ENCODE data around the gene CWF19L1.
"Not testable (repeated sequence)": the region's sequence is repeated elsewhere in the genome, so short reads cannot be mapped to it uniquely, and the experiment has no call there.

CWF19L1 gene

DNA sequence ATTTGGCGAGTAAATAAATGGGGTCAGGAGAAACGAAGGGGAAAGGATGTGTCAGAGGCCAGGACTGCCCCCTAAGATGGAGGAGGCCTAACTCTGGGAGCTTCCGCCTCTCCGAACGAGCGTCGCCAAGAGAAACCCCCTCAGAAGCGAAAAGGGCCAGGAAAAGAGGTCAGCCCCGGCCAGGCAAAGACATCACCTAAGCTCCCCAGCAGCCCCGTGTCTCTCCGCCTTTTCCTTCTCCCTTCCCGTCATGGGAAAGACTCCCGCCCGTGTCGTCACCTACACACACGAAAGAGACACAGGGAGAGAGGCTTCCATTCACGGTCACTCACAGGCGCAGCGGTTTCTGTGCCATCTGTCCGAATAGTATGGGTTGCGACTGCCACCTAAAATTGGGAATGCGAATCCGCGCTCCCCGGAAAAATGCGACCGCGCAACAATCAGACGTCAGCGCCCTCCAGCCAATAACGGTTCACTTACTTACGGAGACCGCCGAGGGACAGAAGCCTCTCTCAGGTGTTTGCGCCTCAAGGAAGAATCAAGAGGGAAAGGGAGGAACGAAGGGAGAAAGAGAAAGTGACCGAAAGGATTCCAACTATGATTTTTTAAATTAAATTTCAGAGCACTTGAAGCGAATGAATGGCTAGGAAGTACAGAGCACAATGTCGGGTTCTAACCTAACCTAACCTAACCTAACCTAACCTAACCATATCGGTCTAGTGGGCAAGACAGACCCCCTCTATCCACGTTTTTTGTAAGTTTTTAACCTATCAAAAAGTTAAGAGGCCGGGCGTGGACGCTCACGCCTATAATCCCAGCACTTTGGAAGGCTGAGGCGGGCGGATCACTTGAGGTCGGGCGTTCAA is at the start of gene CWF19L1:
Gene CWF19L1, minus strand, starts transcription at position 400 of the 866 bp plus-strand sequence. Its CDS starts 45 bp downstream, at position 355.
- DNase-seq (ENCODE audit: low spot score), result peak; percentile 92

DNA sequence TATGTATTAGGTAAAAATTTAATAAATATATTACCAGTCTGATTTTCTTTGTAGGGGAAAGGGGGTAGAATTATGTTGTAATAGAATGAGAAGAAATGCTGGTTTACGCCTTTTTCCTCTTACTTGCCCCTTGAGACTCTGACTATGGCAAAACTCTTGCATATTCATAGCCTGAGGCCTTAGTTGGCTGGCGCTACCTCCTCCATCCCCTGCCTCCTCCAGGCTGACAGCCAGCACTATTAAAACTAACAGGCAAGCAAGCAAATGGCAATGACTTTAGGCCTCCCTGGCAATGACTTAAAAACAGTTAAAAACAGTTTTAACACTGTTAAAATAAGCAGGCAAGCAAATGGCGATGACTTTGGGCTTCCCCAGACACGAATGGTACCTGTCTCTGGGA is 48.2 kb upstream of the CWF19L1 start:
- no peak for DNase-seq (ENCODE audit: low spot score)

DNA sequence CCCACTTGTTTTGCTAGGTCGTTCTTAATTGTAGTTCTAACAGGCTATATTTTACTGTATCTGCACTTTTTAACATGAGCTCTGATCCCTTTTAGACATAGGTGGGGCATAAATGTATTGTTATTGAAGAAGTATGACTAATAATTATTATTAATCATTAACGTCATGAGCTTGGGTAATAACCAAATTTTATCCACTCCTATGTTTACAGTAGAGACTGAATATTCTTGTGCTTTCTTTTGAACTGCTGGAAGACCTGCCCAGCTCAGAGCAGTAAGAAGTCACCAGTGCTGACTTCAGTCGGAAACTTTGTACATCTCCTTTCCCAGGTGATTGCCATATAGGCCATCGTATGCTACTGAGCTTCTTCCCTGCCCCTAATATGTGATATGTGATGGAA is 43.9 kb upstream of the CWF19L1 start:
- no peak for DNase-seq (ENCODE audit: low spot score)

DNA sequence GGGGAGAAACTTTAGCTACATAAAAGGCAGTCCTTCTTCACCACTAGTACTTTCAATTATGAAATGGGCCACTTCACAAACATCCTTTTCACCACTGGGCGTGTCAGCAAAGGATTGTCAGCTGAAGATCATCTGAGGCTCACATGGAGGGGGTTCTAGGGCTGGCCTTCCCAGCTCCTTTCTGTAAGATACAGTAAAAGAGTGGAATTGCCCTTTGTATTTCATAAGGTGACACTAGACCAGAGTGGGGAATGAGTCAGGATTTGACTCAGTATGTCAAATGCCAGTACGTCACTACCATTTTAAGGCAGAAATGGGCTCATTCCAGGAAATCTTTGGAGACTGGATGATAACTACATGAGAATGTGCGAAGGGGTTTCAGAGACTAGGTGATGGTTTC is 40.2 kb upstream of the CWF19L1 start:
- DNase-seq (ENCODE audit: low spot score), result no peak

DNA sequence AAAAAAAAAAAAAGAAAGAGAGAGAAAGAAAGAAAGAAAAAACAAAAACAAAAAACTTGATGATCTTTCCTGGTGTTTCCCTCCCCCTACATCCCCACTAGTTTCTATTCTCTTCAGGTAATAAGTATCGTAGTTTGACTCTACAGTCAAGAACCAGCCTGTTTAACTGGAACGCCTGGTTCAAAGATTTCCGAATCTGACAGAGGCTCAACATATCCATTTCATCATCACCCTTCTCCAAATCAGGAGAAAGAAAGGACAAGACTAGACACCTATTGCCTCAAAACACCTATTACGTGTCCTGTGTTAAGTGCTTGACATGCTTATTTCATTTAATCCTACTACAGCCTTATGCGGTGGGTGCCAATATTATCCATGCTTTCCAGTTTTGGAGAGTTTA is 39.4 kb upstream of the CWF19L1 start:
- no peak for DNase-seq (ENCODE audit: low spot score)

DNA sequence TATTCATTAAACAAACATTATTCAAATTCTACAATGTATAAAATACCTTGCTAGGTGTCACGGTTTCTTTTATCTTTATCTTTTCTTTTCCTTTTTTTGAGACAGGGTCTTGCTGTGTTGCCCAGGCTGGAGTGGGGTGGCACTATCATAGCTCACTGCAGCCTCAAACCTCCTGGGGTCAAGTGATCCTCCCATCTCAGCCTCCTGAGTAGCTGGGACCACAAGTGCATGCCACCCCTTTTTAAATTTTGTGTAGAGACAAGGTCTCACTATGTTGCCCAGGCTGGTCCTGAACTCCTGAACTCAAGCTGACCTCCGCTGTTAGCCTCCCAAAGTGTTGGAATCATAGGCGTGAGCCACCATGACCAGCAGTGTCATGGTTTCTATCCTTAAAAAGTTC is 37.0 kb upstream of the CWF19L1 start:
- DNase-seq (ENCODE audit: low spot score), result no peak

DNA sequence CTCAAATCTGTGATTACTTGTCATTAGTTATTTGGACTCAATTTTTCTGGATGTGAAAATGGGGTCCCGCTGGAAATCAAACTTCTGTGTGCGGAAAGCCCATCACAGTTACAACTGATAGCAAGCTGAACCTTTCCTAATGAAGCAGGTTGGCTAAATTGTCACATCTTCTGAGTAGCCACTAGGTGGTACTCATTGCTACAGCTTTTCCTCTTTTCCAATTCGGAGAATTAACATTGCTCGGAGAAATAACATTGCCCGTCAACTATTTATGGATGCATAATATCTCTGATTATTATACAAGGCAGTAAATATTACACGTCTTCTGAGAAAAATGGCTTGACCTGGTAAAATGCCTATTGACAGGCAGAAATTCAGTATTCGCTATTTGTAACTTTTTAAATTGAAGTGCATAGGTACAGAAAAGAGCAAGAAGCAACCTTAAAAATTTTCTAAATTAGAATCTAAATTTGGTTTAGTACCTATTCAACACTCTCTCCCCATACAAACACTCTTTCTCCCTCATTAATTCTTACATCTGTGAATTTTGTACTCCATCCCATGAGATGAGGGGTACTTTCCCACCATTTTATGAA is 36.4 kb upstream of the CWF19L1 start:
- peak; percentile 25 for DNase-seq (ENCODE audit: low spot score)

DNA sequence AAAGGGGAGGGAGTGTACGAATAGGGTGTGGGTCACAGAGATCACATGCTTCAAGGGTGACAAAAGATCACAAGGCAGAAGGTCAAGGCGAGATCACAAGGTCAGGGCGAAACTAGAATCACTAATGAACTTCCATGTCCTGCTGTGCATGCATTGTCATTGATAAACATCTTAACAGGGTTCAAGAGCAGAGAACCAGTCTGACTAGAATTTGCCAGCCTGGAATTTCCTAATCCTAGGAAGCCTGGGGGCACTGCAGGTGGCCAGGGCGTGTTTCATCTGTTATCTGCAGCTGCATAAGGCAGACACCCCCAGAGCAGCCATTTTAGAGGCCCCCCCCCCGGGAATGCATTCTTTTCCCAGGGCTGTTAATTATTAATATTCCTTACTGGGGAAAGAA is 33.7 kb upstream of the CWF19L1 start:
- DNase-seq (ENCODE audit: low spot score), result not testable (repeated sequence)

DNA sequence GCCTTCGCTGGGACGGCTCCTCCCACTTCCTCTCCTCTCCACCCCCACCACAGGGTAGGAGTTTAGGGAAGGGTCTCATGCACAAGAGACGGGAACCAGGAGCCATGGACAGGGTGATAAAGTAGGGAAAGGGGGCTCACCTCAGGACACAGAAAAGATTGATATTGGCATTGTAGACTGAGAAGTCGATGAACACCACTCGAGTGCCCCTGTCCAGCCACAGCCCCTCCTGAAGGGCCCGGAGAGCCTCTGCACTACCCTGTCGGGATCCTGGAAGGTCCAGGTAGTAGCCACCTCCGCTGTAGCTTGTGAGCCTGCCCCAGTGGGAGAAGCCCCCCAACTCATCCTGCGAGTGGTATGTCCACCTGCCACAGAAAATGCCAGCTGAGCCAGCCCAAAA is 29.8 kb upstream of the CWF19L1 start:
- DNase-seq (ENCODE audit: low spot score), result no peak

DNA sequence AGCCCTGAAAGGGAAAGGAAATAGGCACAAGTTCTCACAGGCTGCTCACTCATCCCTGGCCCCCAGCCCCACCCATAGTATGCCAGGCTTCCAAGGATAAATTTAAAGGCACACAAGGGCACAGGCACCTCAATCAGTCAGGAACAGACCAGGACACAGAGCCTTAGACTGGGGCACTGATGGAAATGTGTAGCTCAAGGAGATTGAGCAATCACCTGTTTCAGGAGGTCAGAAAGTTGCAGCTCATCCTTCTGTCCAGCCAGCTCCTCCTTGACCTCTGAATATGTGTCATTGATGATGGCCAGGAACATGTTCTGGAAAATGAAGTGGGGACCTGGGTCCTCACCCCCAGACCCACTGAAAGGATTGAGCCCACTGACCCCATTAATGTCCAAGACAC is 25.6 kb upstream of the CWF19L1 start:
- no peak for DNase-seq (ENCODE audit: low spot score)

DNA sequence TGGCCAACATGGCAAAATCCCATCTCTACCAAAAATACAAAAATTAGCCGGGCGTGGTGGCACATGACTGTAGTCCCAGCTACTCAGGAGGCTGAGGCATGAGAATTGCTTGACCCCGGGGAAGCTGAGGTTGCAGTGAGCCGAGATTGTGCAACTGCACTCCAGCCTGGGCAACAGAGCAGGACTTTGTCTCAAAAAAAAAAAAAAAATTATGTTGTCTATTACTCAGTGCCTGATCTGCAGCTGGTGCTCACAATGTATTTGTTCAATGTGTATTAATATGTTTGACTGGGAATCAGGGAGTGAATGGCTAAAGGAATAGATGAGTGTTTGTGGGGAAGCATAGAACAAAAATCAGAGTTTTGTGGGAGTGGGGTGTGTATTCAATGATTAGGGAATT is 24.9 kb upstream of the CWF19L1 start:
- peak; percentile 22 for DNase-seq (ENCODE audit: low spot score)

DNA sequence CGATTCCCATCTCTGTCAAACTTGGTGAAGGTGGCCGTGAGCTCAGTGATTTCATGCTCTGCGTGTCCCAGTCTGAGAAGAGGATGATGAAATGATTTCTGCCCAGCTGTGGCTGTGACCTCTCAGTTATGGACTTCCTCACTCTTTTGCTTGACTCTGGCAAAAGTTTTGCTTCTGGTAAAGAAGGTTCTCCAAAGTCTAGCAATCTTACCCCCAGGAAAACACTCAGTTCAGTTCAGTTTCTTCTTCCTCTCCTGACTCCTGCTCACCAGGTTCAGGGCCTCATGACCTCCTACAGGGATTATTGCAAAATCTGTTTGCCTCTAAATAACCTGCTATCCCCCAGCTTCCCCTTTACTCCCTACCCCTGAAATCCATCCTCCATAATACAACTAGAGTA is 23.9 kb upstream of the CWF19L1 start:
- no peak for DNase-seq (ENCODE audit: low spot score)

DNA sequence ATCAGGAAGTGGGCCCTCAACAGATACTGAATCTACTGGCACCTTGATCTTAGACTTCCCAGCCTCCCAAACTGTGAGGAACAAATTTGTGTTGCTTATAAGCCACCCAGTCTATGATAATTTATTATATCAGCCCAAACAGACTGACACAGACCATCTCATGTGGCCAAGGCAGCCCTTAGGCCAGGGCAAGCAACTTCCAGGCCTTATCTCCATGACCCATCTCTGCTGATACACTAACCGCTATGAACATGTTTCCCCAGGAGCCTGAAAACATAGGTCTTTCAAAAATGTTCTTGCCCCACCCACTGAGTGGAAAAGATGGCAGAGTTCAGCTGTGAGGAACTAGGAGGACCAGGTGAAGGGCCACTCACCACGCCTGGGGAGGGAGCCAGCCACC is 22.2 kb upstream of the CWF19L1 start:
- no peak for DNase-seq (ENCODE audit: low spot score)

DNA sequence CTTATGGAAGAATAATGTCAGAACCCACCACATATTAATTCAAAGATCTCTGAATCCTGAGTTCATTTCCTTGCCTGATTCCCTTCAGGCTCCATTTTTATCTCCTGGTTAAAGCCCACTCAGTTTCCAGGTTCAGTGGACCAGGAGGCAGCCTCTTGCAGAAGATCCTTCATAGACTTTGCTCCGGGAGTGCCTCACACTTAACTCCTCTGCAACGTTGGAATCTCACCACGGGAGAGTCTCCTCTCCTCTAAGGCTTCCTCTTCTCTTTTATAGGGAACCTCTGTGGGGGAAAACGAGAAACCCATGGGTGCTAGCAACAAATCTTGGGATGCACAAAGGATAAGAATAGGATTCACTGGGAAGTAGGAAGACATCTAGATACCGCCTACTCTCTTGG is 20.8 kb upstream of the CWF19L1 start:
- DNase-seq (ENCODE audit: low spot score), result no peak

DNA sequence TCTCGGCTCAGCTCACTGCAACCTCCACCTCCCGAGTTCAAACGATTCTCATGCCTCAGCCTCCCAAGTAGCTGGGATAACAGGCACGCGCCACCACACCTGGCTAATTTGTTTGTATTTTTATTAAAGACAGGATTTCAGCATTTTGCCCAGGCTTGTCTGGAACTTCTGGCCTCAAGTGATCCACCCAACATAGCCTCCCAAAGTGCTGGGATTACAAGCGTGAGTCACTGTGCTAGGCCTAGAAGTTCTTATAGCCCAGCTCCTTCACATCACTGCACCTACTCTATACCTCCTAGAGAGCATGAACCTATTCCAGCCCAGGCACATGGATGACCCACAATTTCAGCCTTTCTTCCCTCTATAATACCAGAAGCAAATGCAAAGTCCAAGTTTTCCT is 20.3 kb upstream of the CWF19L1 start:
- no peak for DNase-seq (ENCODE audit: low spot score)

DNA sequence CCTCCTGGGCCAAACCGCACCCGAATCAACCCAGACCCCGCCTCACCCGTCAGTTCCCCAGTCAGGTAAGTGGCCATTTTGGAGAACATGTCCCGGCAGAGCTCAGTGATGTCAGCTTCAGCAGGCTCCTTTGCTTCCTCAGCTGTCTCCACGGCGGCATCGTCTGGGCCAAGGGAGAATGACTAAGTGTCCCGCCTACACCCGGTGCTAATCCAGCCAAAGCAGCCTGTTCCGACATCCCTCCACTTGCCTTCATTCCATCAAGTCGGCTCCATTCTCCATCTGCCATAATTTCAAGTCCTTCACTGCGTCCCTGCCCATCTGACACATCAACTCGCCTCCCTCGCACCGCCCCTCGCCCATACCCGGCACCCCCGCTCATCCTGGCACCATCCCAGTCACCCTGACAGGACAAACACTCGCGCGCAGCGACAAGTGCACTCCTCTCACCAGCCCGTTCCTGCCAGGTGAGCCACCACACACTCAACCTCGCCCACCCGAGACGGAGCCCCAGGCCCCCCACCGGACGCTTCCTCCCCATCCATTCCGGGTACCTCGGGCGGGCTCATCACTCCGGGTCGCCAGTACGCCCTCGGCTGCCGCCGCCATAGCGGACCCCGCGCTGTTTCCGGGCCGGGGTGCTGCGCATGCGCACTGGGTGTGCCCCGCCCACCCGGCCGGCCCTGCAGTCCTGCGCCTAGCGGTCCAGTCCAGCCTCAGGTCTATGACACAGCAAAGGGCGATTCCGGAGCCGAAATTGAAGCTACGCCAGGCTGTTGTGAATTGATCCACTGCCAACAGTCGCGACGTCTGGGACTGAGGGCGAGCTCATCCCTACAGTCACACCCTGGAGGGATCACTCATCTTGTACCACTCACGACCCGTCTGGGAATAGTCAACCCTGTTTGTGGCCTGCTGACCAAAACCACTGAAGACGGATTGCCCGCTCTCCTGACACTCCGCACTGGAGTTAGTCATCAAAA is 18.9 kb upstream of the CWF19L1 start, which contains the start of gene BLOC1S2:
Gene BLOC1S2, minus strand, starts transcription at position 630 of the 983 bp plus-strand sequence. Its CDS starts 21 bp downstream, at position 609.
- DNase-seq (ENCODE audit: low spot score), result peak; percentile 92

DNA sequence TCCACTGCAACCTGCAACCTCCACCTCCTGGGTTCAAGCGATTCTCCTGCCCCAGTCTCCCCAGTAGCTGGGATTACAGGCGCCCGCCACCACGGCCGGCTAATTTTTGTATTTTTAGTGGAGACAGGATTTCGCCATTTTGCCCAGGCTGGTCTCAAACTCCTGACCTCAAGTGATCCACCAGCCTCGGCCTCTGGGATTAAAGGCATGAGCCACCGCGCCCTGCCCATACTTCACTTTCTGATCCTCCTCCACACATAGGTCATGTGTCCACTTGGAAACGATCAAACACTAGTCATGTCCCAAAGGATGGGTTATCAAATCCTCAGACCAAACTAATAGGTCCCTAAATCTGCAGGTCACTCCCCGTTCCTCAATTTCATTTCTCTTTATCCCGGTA is 17.9 kb upstream of the CWF19L1 start:
- DNase-seq (ENCODE audit: low spot score), result not testable (repeated sequence)

DNA sequence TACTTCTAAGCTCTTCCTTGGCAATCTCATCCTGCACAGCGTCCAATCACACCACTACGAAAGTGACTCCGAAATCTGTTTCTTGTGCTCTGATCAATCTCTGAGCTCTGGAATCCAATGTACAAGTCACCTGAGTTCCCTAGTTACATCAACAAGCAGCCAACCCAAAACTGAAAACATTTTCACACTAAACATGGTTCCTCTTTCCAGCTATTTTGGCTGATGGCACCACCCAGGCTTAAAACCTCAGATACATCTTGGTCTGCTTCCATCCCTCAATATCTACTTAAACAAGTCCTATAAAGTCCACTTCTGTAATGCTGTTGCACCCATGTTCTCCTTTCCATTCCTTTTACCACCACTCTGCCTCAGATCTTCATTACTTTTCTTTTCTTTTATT is 15.5 kb upstream of the CWF19L1 start:
- no peak for DNase-seq (ENCODE audit: low spot score)

DNA sequence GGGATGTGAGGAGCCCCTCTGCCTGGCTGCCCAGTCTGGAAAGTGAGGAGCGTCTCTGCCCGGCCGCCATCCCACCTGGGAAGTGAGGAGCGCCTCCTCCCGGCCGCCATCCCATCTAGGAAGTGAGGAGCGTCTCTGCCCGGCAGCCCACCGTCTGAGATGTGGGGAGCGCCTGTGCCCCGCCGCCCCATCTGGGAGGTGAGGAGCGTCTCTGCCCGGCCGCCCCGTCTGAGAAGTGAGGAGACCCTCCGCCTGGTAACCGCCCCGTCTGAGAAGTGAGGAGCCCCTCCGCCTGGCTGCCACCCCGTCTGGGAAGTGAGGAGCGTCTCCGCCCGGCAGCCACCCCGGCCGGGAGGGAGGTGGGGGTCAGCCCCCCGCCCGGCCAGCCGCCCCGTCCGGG is 9.5 kb upstream of the CWF19L1 start:
- DNase-seq (ENCODE audit: low spot score), result not testable (repeated sequence)

DNA sequence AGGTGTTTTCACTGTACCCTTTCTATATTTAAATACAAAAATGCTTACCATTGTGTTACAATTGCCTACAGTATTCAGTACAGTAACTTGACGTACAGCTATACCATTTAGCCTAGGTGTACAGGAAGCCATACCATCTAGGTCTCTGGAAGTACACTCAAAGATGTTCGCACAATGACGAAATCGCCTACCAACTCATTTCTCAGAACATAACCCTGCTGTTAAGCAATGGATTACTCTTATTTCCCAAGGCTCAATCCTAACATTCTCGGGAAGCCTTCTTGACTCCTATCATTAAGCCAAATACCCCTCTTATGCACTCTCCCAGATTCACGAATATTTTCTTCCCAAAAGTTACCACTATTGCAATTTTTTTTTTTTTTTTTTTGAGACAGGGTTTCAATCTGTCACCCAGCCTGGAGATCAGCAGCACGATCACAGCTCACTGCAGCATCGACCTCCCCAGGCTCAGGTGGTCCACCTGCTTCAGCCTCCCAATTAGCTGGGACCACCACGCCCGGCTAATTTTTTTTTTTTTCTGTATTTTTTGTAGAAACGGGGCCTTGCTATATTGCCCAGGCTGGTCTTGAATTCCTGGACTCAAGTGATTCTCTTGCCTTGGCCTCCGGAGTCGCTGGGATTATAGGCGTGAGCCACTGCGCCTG is 1.5 kb downstream of the CWF19L1 start:
- DNase-seq (ENCODE audit: low spot score), result no peak

DNA sequence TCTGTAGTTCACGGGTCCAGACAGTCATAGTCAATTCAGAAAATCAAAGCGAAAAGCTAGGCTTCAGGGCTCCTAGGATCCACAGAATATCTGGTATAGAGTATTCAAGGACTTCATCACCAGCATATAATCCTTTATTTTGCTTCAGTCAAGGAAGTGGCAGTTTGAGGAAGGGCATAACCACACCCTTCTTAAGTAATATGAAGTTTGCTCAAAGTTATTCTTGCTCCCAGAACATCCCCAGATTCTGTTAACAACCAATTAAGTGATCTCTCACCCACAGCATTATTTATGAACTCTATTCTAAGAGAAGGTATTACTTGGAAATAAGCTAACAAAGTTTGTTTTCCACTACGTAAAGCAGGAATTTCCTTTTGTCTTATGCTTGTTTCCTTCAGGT is 13.2 kb downstream of the CWF19L1 start:
- DNase-seq (ENCODE audit: low spot score), result no peak

DNA sequence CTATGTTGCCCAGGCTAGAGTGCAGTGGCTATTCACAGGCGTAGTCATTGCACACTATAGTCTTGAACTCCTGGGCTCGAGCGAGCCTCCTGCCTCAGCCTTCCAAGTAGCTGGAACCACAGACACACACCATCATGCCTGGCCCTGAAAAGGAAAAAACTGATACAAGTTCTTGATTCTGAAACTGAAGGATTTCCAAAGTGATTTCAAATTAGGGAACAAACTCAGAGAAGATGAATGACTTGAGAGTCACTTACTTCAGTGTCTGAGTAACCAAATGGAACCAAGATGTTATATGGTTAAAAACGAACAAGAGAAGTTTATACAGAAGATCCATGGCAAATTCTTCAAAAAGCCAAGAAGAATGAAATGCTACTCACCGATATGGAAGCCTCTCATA is 14.4 kb downstream of the CWF19L1 start:
- no peak for DNase-seq (ENCODE audit: low spot score)

Measured in kidney tubule cell (primary cell).